Measurements from ENCODE around the gene STARD10.

STARD10 gene

DNA sequence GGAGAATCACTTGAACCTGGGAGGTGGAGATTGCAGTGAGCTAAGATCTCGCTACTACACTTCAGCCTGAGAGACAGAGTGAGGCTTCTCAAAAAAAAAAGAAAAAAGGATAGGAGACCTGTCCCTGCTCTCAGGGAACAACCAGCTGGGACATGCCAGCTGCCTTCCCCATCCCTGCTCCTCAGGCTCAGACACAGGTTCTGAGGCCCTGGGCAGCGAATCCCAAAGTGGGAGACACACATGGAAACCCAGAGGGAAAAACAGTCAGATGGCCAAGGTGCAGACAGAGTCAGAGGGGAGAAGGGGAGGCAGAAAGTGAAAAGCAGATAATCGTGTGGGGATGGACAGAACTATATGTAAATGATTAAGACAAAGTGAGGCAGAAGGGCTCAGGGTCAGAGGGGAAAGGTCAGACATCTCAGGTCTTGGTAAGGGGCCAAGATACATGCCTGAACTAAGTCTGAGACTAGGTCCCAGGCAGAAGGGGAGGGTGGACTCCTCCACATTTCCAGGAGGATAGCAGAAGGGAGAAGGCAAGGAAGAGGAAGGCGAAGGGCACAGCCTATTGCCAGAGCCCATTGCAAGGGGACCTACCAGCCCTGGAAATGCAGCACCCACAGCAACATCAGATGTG lies 14.2 kb downstream of the STARD10 start:
- DNase-seq = no peak

GRCh38 chr11:72778535-72779494 lies 15.0 kb downstream of the STARD10 start:
- no peak for DNase-seq

DNA sequence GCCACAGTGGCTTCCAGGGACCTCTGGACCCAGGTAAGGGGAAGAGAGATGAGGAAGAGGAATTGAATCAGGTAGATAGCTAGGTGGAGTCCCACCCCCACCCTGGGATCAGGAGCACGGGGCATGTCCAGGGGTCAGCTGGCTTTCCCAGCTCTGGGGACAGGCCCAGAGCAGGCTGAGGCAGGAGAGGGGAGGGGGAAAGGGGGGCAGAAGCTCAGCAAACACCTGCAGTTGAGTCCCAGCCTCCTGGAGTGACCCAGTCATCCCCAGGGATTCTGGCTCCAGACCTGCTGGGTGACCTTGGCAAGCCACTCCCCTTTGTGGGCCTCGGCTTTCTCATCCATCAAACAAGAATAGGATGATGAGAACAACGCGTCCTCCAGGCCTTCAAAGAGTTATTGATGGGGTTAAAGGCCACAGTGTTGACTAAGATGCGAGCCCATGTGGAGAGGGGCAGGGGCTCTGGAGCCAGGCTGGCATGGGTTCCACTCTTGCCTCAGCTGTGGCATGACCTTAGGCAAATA lies 16.0 kb downstream of the STARD10 start:
- DNase-seq = no peak

- no peak for DNase-seq
Observed at GRCh38 chr11:72776844-72777754, 16.7 kb downstream of the STARD10 start.

- DNase-seq = no peak
Observed at GRCh38 chr11:72776117-72776843, 17.6 kb downstream of the STARD10 start.

GRCh38 chr11:72775288-72776110 lies 18.3 kb downstream of the STARD10 start:
- DNase-seq = no peak

DNA sequence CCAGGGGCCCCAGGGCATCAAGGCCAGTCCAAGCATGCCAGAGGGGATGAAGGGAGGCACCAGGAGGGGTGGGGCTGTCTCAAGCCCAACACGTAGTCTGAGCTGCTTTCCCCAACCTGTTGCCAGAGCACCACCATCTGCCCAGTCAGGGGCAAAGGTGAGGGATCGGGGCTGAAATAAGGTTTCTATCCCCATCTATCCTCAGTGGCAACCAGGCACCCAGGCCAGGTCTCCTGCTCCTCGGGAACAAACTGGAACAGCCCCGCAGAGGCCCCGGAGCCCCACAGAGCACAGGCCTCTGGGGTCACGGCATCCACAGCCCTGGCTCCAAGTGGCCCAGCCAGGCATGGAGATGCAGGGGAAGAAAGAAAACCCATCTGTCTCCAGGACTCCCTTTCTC lies 19.3 kb downstream of the STARD10 start:
- DNase-seq = no peak

GRCh38 chr11:72773696-72774095 lies 20.2 kb downstream of the STARD10 start:
- no peak for DNase-seq

DNA sequence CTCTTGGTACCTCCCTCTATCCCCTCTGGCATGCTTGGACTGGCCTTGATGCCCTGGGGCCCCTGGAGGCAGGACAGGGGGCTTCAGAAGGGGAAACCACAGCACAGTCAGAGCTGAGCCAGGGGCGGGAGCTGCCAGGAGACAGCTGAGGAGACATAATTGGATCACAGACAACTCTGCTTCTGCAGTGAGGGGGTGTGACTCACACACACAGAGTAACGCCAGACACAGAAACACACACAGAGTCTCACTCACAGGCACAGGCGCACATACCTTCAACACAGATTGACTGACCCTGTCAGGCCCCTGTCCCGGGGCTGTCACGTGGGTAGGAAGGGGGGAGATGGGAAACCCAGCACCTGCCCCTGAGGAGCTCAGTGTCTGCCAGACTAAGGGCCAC lies 20.6 kb downstream of the STARD10 start:
- no peak for DNase-seq

- DNase-seq = no peak
Observed at GRCh38 chr11:72772059-72772458, 21.8 kb downstream of the STARD10 start.

GRCh38 chr11:72771507-72771906 lies 22.3 kb downstream of the STARD10 start:
- DNase-seq = no peak

DNA sequence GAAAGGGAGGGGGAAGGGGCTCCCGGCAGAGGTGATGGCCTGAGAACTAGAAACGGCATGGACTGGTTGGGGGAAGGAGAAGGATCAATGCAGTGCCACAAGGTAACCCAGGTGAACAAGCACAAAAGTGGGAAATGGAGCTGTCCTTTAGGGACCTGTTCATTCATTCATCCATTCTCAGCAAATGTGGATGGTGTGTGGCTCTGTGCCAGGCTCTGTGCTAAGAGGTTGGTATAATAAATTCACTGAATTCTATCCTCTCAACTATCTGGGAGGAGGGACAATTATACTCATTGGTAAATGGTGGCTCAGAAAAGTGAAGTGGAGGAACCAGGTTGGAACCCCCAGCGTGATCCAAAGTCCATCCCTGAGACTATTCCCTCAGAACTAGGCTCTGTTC lies 23.0 kb downstream of the STARD10 start:
- DNase-seq = no peak

GRCh38 chr11:72769680-72770079 lies 24.2 kb downstream of the STARD10 start:
- DNase-seq = no peak

DNA sequence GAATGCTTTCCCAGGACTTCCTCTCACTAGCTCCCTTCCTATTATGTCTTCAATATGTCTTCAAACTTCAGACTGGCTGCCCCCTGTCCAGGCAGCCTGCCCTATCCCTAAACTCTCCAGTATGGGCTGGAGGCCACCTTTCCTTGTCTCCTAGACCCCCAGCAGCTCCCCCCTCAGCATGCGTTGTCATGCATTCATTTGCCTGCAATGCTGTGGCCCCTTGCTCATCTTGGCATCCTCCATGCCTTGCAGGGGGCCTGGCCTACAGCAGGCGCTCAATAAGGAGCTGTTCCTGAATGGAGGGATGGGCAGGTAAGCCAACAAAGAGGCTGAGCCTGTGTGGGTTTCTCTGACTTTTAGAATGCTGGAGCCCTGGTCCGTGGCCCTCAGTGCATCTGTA lies 25.3 kb downstream of the STARD10 start:
- no peak for DNase-seq

- no peak for DNase-seq
Observed at GRCh38 chr11:72767203-72768062, 26.4 kb downstream of the STARD10 start.

- DNase-seq = no peak
Observed at GRCh38 chr11:72766152-72766902, 27.5 kb downstream of the STARD10 start.

GRCh38 chr11:72764503-72764902 lies 29.3 kb downstream of the STARD10 start:
- DNase-seq = no peak

GRCh38 chr11:72763823-72764222 lies 30.0 kb downstream of the STARD10 start:
- no peak for DNase-seq

DNA sequence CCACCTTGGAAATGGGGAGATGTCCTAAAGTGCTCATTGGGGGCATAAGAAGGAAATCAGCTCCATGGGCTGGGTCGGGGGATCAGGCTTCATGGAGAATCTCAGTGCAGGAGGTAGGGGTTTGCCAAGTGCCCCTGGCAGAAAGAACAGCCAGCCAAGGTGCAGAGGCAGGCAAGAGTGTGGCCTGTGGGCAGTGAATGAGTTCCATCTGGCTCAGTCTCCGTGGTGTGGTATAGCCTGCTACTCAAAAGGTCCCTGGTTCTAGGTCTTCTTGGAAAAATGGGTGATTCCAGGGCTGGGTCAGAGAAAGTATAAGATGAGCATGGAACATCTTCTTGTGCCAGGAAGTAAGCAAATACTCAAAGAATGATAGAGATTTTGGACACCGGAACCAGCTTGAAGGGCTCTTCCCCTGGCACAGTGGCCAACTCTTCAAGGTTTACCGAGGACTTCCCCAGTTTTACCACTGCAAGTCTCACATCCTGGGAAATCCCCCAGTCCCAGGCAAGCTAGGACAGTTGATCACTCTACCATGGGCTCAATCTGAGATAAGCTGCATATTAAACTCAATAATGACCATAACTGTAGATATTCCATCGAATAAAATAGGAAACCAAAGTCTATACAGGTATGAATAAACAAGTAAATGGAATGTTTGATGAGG lies 31.1 kb downstream of the STARD10 start:
- DNase-seq = no peak
